GM23248 (cell line): ENCODE results near the gene CCL27.
A peak's percentile ranks its signal among the peaks of the same experiment; 100 is the strongest.

Source experiments
- EZH2 ChIP-seq: fragments of 200-600 bp; sonication (generic); IDR thresholded peaks from 2 replicates; pipeline ENCODE4 v1.6.1; 2018; ENCODE audit warnings: antibody characterized with exemption, mild to moderate bottlenecking; ENCODE audit not compliant: insufficient read depth, poor library complexity, severe bottlenecking
- EZH2phosphoT487 ChIP-seq: fragments of 200-600 bp; sonication (generic); IDR thresholded peaks from 2 replicates; pipeline ENCODE4 v1.6.1; 2018; ENCODE audit warnings: antibody characterized with exemption, moderate library complexity, mild to moderate bottlenecking, low read depth; ENCODE audit not compliant: insufficient read depth

DNA sequence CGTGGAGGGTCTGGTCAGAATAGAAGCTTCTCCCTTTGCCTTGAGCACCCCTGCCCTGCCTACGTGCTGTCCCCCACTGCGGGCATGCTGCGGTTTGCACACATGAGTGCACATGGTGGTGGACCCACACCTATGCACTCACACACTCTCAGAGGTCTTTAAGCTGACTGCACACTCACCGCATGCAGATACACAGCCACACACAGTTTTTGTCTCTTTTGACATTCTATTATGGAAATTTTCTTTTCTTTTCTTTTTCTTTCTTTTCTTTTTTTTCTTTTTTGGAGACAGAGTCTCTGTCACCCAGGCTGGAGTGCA is 33.0 kb downstream of the CCL27 start:
- TF ChIP-seq EZH2 (peak; percentile 61), EZH2phosphoT487 (0 out of 2 replicates have a peak, but pooled peaks have one; percentile 27)
